Heart right ventricle (tissue), 12 donors: ENCODE measurements around the gene PRG2. TPM values are rescaled to one million over a fixed set of nuclear protein-coding genes. Genes with fewer than 3 reads are reported as not detected.

Experiments used
- polyA plus RNA-seq, 2 donors: library from polyadenylated mRNA; stranded (reverse); fragments of 200-250 nt; gene quantifications; one replicate each; pipeline ENCODE4 v1.2.3, GENCODE V29; 2013
- total RNA-seq, 10 donors: library from RNA; stranded (reverse); fragmentation: NEBNext Ultra II Directional in 3 of 10; extraction: Animal tissue kit (Norgen Biotek cat#: 25700) in 3 of 10; gene quantifications; one replicate each; pipeline versions ENCODE4 v1.2.1 to v1.2.4, GENCODE V29; 2021 to 2023
- donor health status: ischemic (EF 13 %, LVEDD 7.1; RV severe dilation, severe dysfunction).
- donor health status: healthy with polysubstance abuse.
- donor health status: DM: no; HTN: yes; CAD: no.
- donor health status: DM: no; HTN: no; CAD: no.
- donor health status: ischemic (EF 25% LVEDD 6.9; RV normal size, moderate dysfunction).
- donor health status: ischemic (EF 25% LVEDD 5.7; RV mildly dilated, moderate dysfunction).
- donor health status: healthy.
- donor health status: nonischemic (EF 11% LVEDD 7.7; RV severe dilation, severe dysfunction).
- donor health status: DM: yes; HTN: yes; CAD: no.
- donor health status: PGD.
- donor health status: ischemic (EF 29% LVEDD 5.4; RV normal size, mild dysfunction).
- donor health status: nonischemic (EF 23%, LVEDD 6.1; RV moderate dilation, normal function).

PRG2 gene
- total and polyA plus RNA-seq, 12 donors = 0.49 TPM; not detected in 11

Other genes starting within 250 kb of the PRG2 start
- gene LRRC55, start 208.7 kb downstream of the PRG2 start, total RNA-seq = under 1 TPM in 9 of 10 donors, not detected in 1; 0.05 to 0.53 (median 0.29) TPM
- under 1 TPM; 0.04 to 0.07 TPM for gene LRRC55, start 208.7 kb downstream of the PRG2 start, polyA plus RNA-seq
- gene APLNR, start 153.4 kb downstream of the PRG2 start, total RNA-seq = 10 to 100 TPM in 7 of 10 donors, 1 to 10 TPM in 3; 7.5 to 39.3 (median 13.9) TPM
- 1 to 10 TPM; 2.0 to 7.2 TPM for gene APLNR, start 153.4 kb downstream of the PRG2 start, polyA plus RNA-seq
- gene TNKS1BP1, start 65.7 kb downstream of the PRG2 start, total RNA-seq = 10 to 100 TPM; 19.9 to 53.8 (median 34.3) TPM
- 100 to 1,000 TPM in 1 of 2 donors, 10 to 100 TPM in 1; 39.6 to 118 TPM for gene TNKS1BP1, start 65.7 kb downstream of the PRG2 start, polyA plus RNA-seq
- 10 to 100 TPM; 30.5 to 44.9 (median 35.4) TPM for gene SSRP1, start 54.8 kb downstream of the PRG2 start, total RNA-seq
- gene SSRP1, start 54.8 kb downstream of the PRG2 start, polyA plus RNA-seq = 10 to 100 TPM; 22.6 to 73.2 TPM
- 1 to 10 TPM in 7 of 10 donors, under 1 TPM in 3; 0.32 to 5.1 (median 1.5) TPM for gene P2RX3, start 52.3 kb downstream of the PRG2 start, total RNA-seq
- gene P2RX3, start 52.3 kb downstream of the PRG2 start, polyA plus RNA-seq = under 1 TPM; 0.42 to 0.66 TPM
- gene PRG3, start 9.5 kb downstream of the PRG2 start, total RNA-seq = not detected
- gene PRG3, start 9.5 kb downstream of the PRG2 start, polyA plus RNA-seq = not detected
- gene SLC43A3, start 36.5 kb upstream of the PRG2 start, total RNA-seq = 10 to 100 TPM; 12.1 to 36.2 (median 19.8) TPM
- 10 to 100 TPM; 16.6 to 24.7 TPM for gene SLC43A3, start 36.5 kb upstream of the PRG2 start, polyA plus RNA-seq
- 1 to 10 TPM in 3 of 10 donors, under 1 TPM in 7; 0.33 to 1.5 (median 0.87) TPM for gene RTN4RL2, start 69.9 kb upstream of the PRG2 start, total RNA-seq
- 1 to 10 TPM in 1 of 2 donors, under 1 TPM in 1; 0.88 to 1.3 TPM for gene RTN4RL2, start 69.9 kb upstream of the PRG2 start, polyA plus RNA-seq
- gene SLC43A1, start 125.1 kb upstream of the PRG2 start, total RNA-seq = 1 to 10 TPM; 3.4 to 8.9 (median 4.7) TPM
- gene SLC43A1, start 125.1 kb upstream of the PRG2 start, polyA plus RNA-seq = 10 to 100 TPM in 1 of 2 donors, 1 to 10 TPM in 1; 6.7 to 16.5 TPM
- 10 to 100 TPM; 38.0 to 76.6 (median 51.5) TPM for gene TIMM10, start 140.1 kb upstream of the PRG2 start, total RNA-seq
- 100 to 1,000 TPM in 1 of 2 donors, 10 to 100 TPM in 1; 22.9 to 163 TPM for gene TIMM10, start 140.1 kb upstream of the PRG2 start, polyA plus RNA-seq
- gene SMTNL1, start 146.9 kb upstream of the PRG2 start, total RNA-seq = not detected
- gene SMTNL1, start 146.9 kb upstream of the PRG2 start, polyA plus RNA-seq = not detected
- 100 to 1,000 TPM in 1 of 10 donors, 10 to 100 TPM in 8, 1 to 10 TPM in 1; 9.7 to 156 (median 17.7) TPM for gene UBE2L6, start 177.0 kb upstream of the PRG2 start, total RNA-seq
- 10 to 100 TPM; 14.1 to 19.3 TPM for gene UBE2L6, start 177.0 kb upstream of the PRG2 start, polyA plus RNA-seq
- gene SERPING1, start 207.0 kb upstream of the PRG2 start, total RNA-seq = 100 to 1,000 TPM in 4 of 10 donors, 10 to 100 TPM in 6; 39.8 to 197 (median 71.6) TPM
- 100 to 1,000 TPM; 167 to 184 TPM for gene SERPING1, start 207.0 kb upstream of the PRG2 start, polyA plus RNA-seq